NCI-H748 treated with DMSO at 0.1 percent for 48 hours (cell line): ENCODE results near the gene RSAD2.

Experiments
- DNase-seq: peaks from one replicate; lab custom pipeline; 2025; lab: John Stamatoyannopoulos, UW

The RSAD2 gene

DNA sequence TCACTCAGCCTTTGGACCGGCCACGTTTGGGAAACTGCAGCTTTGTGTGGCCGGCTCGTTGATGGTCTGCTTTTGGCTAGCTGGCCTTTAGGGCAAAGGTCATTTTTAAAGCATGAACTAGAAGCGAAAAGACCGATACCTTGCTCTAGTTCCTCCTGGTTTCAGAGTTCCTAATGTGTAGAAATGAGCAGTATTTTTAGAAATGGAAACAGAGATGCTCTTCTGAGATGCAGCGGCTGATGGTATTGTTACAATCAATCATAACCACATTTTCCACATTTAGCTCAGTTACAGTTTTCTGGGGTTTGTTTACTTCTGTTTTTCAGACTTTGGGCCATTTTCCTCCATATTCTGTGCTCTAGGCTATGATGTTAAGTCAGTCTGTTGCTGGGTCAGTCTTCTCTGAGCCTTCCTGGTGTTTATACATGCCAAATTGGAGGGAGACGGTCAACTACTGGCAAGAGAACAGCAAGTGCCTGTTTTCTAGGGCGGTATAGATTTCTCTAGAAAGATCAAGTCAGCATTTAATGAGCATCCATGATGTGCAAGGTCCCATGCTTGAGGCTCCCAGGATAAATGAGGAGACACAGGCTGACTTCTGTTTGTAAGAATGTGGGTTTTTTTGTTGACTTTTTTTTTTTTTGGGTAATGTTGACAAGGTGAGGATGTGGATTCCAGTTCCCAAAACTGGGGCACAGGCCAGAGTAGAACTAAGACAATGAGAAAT lies 67.7 kb downstream of the RSAD2 start:
- DNase-seq: no peak

DNA sequence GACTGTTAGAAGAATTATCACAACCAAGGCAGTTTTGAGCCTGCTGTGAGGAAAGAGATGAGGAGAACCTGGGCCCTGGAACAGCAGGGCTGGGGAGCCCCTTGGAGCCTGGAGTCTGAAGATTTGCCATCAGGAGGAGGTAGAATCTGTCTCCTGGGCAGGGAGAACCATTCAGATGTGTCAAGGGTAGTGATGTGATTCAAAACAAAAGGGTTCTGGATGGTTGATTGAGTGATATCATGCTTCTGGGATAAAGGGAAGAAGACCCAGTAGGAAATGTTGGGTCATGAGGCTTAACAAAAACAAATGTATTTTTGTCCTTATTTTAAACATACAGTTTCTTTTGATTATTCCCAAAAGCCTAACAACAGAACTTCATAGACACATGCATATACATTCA lies 68.2 kb downstream of the RSAD2 start:
- no peak for DNase-seq

DNA sequence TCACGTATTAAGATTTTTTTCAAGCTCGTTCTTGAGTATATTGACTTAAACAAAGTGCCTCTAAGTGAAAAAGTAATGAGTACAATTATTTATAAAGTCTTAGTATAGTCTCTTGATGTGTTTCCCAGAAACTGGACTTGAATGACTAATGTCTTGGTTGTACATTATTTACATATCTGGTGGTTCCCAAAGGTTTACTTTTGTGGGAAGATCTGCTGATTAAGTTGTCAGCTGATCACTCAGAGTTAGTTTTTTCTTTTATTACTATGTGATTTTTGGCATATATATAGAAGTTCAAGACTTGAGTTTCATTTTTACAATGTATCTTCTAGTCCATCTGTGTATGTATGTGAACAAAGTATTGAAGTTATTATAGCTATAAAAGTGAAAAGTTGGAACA lies 69.1 kb downstream of the RSAD2 start:
- no peak for DNase-seq
